Measurements from ENCODE around the gene CABP1.

GRCh38 chr12:120702637-120703036 lies 62.2 kb downstream of the CABP1 start:
- TF ChIP-seq POLR2A (IDR thresholded peaks at IDR 0.05), result no peak
- no peak for TF ChIP-seq CTCF (IDR thresholded peaks at IDR 0.05)
